OCI-LY3 (cell line): Measurements from ENCODE around the gene SIGLEC9.

Source experiments
- CTCF ChIP-seq: fragments of 200-600, 300-600 bp; sonication (generic); IDR thresholded peaks from 2 replicates; pipeline ENCODE4 v1.5.1; 2014; ENCODE audit warnings: antibody characterized with exemption, low read length, low read depth
- EZH2phosphoT487 ChIP-seq: fragments of 200-600 bp; shearing (Covaris generic); IDR thresholded peaks from 2 replicates; pipeline ENCODE4 v1.6.1; 2018; ENCODE audit warnings: antibody characterized with exemption, mixed run types, low read depth

DNA sequence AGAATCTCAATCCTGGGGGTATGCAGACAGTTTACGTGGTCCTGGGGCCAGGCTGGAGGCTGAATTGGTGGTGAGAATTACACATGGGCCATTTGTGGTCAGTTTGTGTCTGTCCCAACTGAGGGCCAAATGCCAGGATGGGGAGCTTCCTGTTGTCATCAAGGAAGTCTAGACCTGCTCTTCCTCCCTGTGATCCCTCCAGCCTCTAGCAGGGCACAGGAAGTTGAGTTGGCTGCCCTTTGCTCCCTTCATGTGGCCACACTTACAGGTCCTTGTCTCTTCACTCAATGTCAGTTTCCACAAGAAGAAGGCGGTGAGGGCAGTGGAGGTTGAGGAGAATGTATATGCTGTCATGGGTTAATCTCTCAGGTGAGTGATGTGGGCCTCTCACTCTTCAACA is 47.5 kb downstream of the SIGLEC9 start:
- TF ChIP-seq CTCF (no peak), EZH2phosphoT487 (no peak)
